Left cardiac atrium (tissue), 4 donors: Measurements from ENCODE around the gene NEK7. TPM values are rescaled to one million over a fixed set of nuclear protein-coding genes. Genes with fewer than 3 reads are reported as not detected.
"Not testable (repeated sequence)": the region's sequence is repeated elsewhere in the genome, so short reads cannot be mapped to it uniquely, and the experiment has no call there.

Experiments used
- ATAC-seq, 2 donors: fragments of 200-7000 bp; cut with Tn5 transposase; one replicate each; pipeline ENCODE4 v1.9.1; 2020; ENCODE audit warnings: mild to moderate bottlenecking in 2 of 2, moderate library complexity in 2 of 2
- DNase-seq: peaks from one replicate; pipeline ENCODE4 v3.0.0-alpha.2; 2020
- intact Hi-C, 2 donors: fragments of 100-400 bp; cut with DNase I; formaldehyde crosslinking; loops; one replicate each; pipeline versions ENCODE4 v1.14.1 to v1.15.1; 2022 to 2023
- long read RNA-seq: library from polyadenylated mRNA; unstranded; transcript quantifications from one replicate; pipeline ENCODE4 v2.0.0, GENCODE V29; 2021
- total RNA-seq, 2 donors: library from RNA; stranded (reverse); fragmentation: NEBNext Ultra II Directional; extraction: Animal tissue kit (Norgen Biotek cat#: 25700); gene quantifications; one replicate each; pipeline ENCODE4 v1.2.1, GENCODE V29; 2021
- donor health status: DM: no; HTN: yes; CAD: no.
- donor health status: DM: no; HTN: yes; CAD: no; lungs with severe emphysema.
- donor health status: DM: yes; HTN: yes; CAD: no.
- donor health status: Dilated cardiomyopathy.

The NEK7 gene
- total RNA-seq: 100 to 1,000 TPM; 155 TPM
- long read RNA-seq, full-length matches to known transcripts: 44 of 62 reads
- long read RNA-seq, partial matches to known transcripts: 3 of 62 reads
- long read RNA-seq, other reads (novel, unspliced or antisense): 15 of 62 reads

DNA sequence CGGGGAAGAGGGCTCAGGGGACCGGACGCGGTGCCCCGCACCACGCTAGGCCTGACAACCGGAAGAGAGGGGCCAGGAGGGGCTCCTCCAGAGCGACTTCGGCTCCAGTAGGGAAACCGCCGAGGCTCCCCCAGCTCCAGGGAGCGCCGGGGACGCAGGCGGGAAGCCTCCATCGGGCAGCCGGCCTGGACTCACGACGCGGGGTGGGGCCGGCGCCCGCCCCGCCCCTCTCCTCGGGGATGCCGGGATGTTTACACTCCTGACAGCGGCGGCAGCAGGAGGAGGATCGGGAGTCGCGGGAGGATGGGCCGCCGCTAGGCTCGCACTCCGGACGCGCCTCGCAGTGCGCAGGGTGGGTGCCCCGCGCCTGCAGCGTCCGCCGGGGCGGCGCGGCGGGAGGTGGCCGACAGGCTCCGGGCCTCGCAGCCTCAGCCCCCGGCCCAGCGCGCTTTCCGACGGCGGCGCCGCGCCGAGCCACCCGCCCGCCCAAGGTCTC, at the start of gene NEK7:
Gene NEK7 (plus strand): TSS at position 254 of the 496 bp plus-strand sequence. CDS start 75,583 bp downstream, outside the sequence.
- intact Hi-C loops: loop anchor here (5.0 to 10.0 kb wide), 2 partner anchors 48 to 121 kb away; no protein-coding TSS in a partner anchor
- peak; percentile 82 to 84 for ATAC-seq
- peak; percentile 90 for DNase-seq

DNA sequence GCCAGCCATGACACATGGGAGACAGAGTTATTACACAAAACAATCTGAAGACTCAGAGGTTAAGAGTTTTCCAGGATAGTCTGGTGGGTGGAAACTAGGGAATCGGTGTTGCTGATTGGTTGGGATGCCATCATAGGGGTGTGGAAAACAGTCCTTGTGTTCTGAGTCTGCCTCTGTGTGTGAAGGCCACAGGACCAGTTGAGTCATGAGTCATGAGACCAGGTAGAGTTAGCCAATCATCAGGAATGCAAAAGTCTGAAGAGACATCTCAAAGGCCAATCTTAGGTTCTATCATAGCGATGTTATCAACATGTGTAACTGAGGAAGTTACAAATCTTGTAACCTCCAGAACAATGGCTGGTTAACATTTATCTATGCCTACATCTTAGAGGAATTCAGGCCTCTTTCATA, 49.7 kb upstream of the NEK7 start:
- DNase-seq (no peak), ATAC-seq (no peak)
- intact Hi-C loops: no loop called here

DNA sequence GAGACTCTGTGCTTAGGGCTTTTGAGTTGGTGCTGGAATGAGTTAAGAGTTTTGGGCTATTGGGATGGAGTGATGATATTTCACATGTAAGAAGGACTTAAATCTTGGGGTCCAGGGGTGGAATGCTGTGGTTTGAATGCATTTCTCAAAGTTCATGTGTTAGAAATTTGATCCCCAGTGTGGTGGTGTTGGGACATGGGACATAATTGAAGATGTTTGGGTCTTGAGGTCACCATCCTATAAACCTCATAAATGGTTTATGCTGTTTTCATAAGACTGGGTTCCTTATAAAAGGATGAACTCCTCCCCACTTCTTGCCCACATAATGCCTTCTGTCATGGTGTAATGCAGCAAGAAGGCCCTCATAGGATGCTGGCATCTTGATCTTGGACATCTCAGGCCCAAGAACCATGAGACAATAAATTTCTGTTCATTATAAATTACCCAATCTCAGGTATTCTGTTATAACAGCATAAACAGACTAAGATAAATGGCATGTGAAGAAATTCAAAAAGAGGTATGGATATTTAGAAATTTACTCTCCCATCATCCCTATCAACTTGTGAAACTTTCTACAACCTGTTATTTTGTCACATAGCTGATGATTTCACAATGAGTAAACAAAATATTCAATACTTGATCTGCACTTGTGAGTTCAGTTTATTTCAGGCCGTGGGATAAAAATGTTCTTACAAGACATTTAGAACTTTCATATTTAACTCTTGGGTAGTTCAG, 48.0 kb upstream of the NEK7 start:
- DNase-seq (no peak), ATAC-seq (no peak)
- intact Hi-C loops: no loop called here

DNA sequence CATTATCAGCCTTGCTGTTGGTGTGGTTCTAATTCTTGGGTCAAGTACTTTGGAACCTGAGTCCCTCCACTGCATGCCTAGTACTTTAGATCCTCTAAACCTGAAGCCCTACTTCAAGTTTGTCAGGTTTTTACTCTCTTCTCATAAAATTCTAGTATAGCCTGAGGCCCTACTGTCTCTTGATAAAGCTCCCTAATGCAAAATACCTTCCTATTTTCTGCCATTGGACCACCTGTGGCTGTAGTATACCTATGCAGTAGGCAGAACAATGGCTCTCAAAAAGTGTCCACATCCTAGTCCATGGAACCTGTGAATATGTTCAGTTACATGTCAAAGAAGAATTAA, 47.5 kb upstream of the NEK7 start:
- DNase-seq (no peak), ATAC-seq (no peak)
- intact Hi-C loops: no loop called here

DNA sequence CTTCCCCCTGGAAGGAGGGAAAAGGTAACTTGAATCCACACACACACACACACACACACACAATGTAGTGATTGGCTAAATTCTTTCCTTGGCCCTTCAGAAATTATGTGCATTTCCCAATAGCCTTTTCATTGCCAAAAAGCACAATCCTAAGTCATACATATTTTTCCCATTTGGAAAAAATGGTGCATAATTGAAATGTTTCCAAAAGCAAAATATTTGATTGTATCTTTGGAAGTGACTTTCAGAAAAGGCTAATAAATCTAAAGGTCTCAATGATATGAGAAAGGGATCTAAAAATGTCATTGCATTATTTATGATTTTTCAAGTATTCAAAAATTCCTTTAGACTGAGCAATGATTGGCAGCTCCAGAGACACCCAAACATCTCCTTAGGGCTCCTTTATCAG, 43.5 kb upstream of the NEK7 start:
- DNase-seq (no peak), ATAC-seq (no peak)
- intact Hi-C loops: no loop called here

DNA sequence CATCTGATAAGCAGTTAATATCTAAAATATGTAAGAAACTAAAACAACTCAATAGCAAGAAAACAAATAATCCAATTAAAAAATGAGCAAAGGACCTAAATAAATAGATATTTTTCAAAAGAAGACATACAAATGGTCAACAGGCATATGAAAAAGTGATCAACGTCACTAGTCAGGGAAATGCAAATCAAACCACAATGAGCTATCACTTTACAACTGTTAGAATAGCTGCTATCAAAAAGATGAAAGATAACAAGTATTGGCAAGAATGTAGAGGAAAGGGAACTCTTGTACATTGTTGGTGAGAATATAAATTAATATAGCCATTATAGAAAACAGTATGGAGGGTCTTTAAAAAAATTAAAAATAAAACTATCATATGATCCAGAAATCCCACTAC, 40.7 kb upstream of the NEK7 start:
- intact Hi-C loops: no loop called here
- DNase-seq (no peak), ATAC-seq (no peak)

DNA sequence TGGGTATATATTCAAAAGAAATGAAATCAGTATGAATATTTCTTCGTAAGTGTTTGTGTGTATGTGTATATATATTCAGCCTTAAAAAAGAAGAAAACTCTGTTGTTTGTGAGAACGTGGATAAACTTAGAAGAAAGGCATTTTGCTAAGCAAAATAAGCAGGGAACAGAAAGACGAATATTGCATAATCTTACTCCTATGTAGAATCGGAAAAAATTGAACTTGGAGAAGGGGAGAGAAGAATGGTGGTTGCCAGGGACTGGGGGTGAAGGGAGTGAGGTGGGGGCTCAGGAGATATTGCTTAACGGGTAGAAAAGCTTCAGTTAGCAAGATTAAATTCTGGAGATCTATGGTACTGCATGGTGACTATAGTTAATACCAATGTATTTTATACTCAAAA, 40.3 kb upstream of the NEK7 start:
- DNase-seq (no peak), ATAC-seq (no peak)
- intact Hi-C loops: no loop called here

DNA sequence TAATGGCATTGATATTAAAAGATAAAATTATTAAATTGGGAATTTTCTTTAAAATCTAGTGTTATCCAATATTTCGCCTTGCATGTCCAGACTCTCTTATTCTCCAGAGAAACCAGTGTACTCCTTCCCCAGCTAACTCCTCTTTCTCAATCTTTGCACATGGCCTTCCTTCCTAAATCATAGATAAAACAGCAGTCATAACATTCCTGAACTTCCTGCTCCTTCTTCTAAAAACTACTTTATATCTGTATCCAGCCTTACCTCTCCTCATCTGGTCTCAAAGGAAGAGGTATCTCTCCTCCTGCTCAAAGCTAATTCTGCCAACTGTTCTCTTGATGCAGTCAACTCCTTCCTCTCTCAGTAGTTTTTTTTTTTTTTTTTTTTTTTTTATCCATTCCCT, 39.5 kb upstream of the NEK7 start:
- no peak for DNase-seq
- peak in 1 of 2 donors; percentile 26 for ATAC-seq
- intact Hi-C loops: no loop called here

DNA sequence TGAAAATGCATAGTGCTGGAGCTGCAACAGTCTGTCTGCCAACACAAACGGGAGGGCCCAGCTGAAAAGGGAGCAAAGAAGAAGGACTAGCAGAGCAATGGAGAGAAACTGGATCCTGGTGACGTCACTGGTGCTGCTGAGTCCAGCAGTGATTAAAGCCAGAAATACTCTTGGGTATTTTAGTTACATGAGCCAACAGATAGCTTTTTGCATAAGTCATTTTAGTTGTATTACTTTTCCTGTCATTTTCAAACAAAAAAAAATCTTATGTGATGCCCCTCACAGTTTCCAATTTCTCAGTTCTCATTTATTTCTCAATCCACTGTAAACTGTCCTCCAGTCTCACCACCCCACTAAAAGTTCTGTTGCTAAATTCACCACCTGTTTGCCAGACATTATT, 38.7 kb upstream of the NEK7 start:
- ATAC-seq: peak; percentile 91
- intact Hi-C loops: no loop called here
- peak; percentile 80 for DNase-seq

DNA sequence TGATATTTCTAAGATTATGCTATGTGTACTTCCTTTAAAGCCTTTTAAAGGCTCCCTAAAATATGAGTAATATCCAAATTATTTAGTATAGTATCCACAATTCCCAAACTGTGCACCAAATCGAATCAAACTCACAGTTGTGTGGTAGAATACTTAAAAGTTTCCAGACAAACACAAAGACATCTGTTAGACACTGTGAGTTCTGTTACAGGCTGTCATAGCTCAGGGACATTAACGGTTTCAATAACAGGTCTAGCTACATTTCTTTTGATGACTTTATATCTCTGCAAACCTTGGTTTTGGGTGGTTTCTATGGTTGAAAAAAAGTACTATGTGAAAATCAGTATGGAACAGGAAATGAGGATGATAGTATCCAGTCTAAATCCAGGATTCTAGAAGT, 36.9 kb upstream of the NEK7 start:
- DNase-seq (no peak), ATAC-seq (no peak)
- intact Hi-C loops: no loop called here

DNA sequence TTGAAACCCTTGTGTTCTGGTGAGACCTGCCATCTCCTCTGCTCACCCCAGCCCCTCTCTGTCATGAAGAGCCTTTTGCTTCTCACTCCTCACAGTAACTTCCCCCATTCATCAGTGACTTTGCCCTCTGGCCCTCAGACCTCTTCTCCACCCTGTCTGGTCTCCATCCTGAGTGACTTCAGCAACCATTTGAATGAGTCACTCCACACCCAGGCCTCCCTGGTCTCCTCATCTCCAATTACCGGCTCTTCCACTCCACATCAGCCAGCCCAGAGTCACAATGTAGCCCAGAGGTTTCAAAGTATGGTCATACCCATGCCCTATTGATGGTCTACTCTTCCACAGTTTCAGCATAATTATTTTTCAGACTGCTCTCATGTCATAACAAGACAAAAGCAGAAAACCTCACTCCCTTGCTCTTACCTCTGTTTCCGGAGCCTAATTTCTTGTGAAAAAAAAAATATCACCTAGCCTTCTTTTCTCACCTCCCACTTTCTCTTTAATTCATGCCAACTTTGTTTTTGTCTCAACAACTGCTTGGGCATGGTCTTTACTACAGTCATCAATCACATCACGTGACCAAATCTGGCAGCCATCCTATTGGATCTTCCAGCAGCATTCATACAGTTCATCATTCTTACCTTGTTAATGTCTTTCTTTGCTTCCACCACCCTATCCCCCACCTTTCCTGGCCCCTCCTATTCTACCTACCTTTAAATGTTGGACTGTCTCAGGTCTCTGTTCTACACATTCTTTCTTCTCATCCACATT, 35.6 kb upstream of the NEK7 start:
- intact Hi-C loops: no loop called here
- DNase-seq: no peak
- ATAC-seq: peak in 1 of 2 donors; percentile 78

DNA sequence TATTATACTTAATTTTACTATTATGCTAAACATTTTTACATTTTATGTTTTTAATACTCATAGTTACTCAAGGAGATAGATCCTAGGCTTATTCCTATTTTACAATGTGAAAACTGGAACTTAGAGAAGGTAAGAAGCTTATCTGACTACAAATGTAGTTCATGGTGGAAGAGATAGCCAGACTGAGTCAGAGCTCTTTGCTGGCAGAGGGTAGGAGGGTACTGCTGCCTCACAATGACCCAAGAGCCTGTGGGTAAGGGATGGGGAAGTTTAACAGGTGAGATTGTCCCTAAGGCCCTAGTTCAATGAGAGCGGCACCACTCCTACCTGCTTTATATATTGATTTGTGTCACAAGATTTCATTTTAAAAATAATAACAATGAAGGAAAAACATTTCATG, 34.1 kb upstream of the NEK7 start:
- DNase-seq: no peak
- intact Hi-C loops: no loop called here
- peak in 1 of 2 donors; percentile 59 for ATAC-seq

DNA sequence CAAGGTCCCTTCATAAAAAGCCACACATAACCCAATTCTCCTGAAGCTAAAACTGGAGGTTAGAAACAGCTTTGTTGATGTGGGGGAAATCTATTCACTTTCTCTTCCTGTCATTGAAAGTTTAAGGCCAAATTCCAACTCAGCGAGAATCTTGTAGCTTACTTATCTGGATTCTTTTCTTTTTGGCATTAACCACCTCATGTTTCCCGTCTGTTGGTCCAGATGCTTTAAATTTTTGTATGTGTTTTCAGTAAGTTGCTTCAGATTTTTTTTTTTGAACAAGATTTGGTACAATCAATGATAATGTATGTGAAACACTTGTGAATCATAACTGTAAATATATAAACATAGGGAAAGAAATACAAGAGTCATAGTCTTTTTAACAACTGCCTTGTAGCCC, 33.7 kb upstream of the NEK7 start:
- intact Hi-C loops: no loop called here
- DNase-seq: no peak
- ATAC-seq: no peak

DNA sequence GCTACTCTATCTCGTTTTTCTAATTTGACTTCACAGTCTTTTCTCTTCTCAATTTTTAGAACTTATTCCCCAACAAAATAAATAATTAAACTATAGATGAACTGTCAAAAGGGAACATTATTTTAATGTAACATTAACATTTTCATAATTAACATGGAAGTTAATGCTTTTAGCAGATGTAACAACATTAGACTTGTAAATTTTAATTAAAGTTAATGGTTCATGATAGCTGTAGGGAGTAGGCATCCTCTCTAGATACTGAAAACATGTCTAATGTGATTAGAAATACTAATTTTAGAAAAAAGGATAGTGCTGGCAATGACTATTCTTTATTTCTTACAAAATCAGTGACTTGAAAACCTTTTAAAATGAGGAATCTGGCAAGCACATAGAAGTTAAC, 32.1 kb upstream of the NEK7 start:
- intact Hi-C loops: no loop called here
- DNase-seq: no peak
- no peak for ATAC-seq

DNA sequence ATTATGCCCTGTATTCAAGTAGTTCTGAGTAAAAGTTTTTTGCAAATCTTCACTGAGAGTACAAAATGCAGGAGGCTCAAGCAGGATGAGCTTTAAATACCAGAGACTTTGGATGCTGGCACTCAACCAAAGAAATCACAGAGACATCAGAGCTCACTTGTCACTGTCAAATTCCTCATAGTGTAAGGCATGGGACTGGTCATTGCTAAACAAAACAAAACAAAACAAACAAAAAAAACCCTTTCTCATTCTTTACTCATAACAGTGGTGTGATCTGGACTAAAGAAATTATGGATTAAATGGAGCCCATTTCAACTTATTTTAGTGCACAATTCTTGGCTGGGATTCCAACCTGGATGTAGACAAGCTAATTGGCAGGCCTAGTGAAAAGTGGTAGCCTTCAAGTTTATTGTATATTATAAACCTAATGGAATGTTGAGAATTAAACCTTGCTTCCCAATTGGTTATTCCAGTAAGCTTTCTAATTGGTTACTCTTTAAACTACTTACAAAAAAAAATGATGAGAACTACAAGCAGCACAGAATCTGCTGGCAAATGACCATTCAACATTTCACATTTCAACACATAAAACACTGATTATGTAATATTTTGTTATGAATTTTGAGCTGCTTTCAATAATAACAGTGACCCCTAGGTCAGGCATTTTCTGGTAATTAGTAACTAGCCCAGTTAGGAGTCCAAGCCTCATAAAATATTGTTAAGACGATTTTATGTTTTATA, 30.6 kb upstream of the NEK7 start:
- DNase-seq: no peak
- intact Hi-C loops: no loop called here
- ATAC-seq: peak; percentile 47 to 64

DNA sequence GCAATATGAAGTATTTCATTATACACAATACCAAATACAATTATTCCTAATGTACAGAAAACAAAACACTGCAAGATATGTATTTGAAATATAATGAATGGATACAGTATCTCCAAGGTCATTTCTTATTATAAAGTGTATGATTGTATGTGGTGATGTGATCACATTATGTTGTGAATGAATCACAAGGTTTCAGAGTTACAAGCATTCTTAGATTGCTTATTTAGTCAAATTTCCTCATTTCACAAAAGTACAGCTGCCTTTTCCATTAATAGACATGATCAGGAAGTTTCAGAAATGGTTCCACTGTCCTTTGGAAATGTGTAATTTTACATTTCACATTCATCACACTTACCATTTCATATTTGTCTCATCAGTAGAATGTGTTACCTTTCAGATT, 28.3 kb upstream of the NEK7 start:
- ATAC-seq: no peak
- intact Hi-C loops: no loop called here
- DNase-seq: no peak

DNA sequence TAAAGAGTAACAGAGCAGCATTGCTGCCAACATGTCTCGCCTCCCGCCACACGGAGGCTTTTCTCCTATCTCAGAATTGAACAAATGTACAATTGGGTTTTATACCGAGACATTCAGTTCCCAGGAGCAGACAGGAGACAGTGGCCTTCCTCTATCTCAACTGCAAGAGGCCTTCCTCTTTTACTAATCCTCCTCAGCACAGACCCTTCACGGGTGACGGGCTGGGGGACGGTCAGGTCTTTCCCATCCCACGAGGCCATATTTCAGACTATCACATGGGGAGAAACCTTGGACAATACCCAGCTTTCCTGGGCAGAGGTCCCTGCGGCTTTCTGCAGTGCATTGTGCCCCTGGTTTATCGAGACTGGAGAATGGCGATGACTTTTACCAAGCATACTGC, 26.7 kb upstream of the NEK7 start:
- intact Hi-C loops, ATAC-seq, DNase-seq: not testable (repeated sequence)

DNA sequence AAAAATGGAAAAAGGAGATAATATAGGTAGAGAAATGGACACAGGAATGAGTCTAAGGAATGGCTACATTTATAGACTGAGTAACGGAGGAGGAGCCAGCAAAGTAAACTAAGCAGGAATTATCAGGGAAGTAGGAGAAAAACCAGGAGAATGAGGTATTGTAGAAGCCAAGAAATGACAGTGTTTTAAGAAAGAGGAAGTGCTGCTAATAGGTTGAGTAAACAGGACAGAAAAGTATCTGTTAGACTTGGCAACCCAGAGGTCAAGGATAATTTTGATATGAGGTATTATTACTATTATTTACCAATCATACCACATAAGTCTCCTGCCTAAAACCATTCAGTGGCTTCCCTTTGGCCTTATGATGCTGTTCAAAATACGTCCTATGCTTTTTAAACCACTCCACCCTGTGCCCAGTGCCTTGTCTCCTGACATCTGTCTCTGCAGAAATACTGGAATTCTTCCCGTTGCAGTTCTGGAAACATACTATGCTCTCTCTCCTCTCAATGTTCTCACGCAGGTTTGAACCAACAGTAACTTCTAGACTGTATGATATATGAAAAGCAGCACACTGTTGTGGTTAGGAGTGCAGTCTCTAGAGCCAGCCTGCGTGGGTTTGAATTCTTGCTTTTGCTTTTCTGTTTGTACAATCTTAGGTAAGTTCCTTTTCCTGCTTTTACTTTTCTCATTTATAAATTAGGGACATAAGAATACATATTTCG, 24.6 kb upstream of the NEK7 start:
- ATAC-seq (no peak), DNase-seq (no peak)
- intact Hi-C loops: no loop called here

DNA sequence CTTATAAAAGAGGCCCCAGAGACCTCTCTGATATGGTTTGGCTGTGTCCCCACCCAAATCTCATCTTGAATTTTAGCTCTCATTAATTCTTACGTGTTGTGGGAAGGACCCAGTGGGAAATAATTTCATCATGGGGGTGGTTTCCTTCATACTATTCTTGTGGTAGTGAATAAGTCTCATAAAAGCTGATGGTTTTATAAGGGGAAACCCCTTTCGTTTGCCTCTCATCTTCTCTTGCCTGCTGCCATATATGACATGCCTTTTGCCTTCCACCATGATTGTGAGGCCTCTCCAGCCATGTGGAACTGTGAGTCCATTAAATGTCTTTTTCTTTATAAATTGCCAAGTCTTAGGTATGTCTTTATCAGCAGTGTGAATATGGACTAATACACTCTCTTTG, 22.5 kb upstream of the NEK7 start:
- intact Hi-C loops: no loop called here
- ATAC-seq (no peak), DNase-seq (no peak)
